Loucy (cell line): Measurements from ENCODE around the gene FBN1.

ENCODE experiments used
- H2AFZ ChIP-seq: fragments of 200-600 bp; sonication (generic); 2 replicates; pipeline ENCODE4 v1.6.0; 2016; ENCODE audit warnings: antibody characterized with exemption, mild to moderate bottlenecking, low read length, moderate library complexity
- H3F3A ChIP-seq: fragments of 200-600 bp; 2 replicates; pipeline ENCODE4 v1.6.0; 2016; ENCODE audit warnings: antibody characterized with exemption, low read depth, mild to moderate bottlenecking
- H3K27me3 ChIP-seq: fragments of 200-600 bp; sonication (generic); 2 replicates; pipeline ENCODE4 v1.6.1; 2014; ENCODE audit warnings: low read length, mild to moderate bottlenecking; ENCODE audit not compliant: insufficient read depth, poor library complexity, severe bottlenecking
- H3K36me3 ChIP-seq: fragments of 200-600 bp; sonication (generic); 2 replicates; pipeline ENCODE4 v1.6.1; 2016; ENCODE audit warnings: low read length; ENCODE audit not compliant: insufficient read depth
- H3K4me1 ChIP-seq: fragments of 200-600 bp; sonication (generic); 2 replicates; pipeline ENCODE4 v1.5.1; 2014; ENCODE audit warnings: low read length, mild to moderate bottlenecking; ENCODE audit not compliant: insufficient read depth, poor library complexity, severe bottlenecking
- H3K4me2 ChIP-seq: fragments of 200-600 bp; sonication (generic); 2 replicates; pipeline ENCODE4 v1.6.0; 2014; ENCODE audit warnings: antibody characterized with exemption, low read length, low read depth, mild to moderate bottlenecking; ENCODE audit not compliant: poor library complexity, severe bottlenecking
- H3K4me3 ChIP-seq: fragments of 200-600 bp; sonication (generic); 2 replicates; pipeline ENCODE4 v1.5.1; 2014; ENCODE audit warnings: low read length, mild to moderate bottlenecking, mixed read lengths; ENCODE audit not compliant: poor library complexity, severe bottlenecking
- H3K79me2 ChIP-seq: fragments of 200-600 bp; sonication (generic); 2 replicates; pipeline ENCODE4 v1.6.1; 2014; ENCODE audit warnings: low read length; ENCODE audit not compliant: insufficient read depth
- H3K9ac ChIP-seq: fragments of 200-600 bp; sonication (generic); 2 replicates; pipeline ENCODE4 v1.6.0; 2014; ENCODE audit warnings: mild to moderate bottlenecking, low read depth, low read length, moderate library complexity; ENCODE audit not compliant: poor library complexity, severe bottlenecking
- H3K9me2 ChIP-seq: fragments of 200-600 bp; sonication (generic); replicated peaks from 2 replicates; pipeline ENCODE4 v1.6.1; 2016; ENCODE audit warnings: low read depth, low read length, mixed read lengths
- H3K9me3 ChIP-seq: fragments of 200-600 bp; sonication (generic); 2 replicates; pipeline ENCODE4 v1.6.1; 2014; ENCODE audit warnings: mild to moderate bottlenecking, antibody characterized with exemption, low read length, low read depth; ENCODE audit not compliant: insufficient read depth
- H4K20me1 ChIP-seq: fragments of 200-600 bp; sonication (generic); 2 replicates; pipeline ENCODE4 v1.6.0; 2014; ENCODE audit warnings: antibody characterized with exemption, low read length, mild to moderate bottlenecking; ENCODE audit not compliant: insufficient read depth, poor library complexity, severe bottlenecking
- CTCF ChIP-seq: fragments of 200-600 bp; sonication (generic); conservative IDR thresholded peaks from 2 replicates; pipeline ENCODE4 v1.5.1; 2014; ENCODE audit warnings: mild to moderate bottlenecking, antibody characterized with exemption, low read length
- EZH2phosphoT487 ChIP-seq: fragments of 200-600 bp; IDR thresholded peaks from 2 replicates; pipeline ENCODE4 v1.6.1; 2018; ENCODE audit warnings: antibody characterized with exemption, mild to moderate bottlenecking, moderate library complexity, borderline replicate concordance

The FBN1 gene

GRCh38 chr15:48479751-48480150, 165.8 kb downstream of the FBN1 start:
- no peaks in the 10 kb centered on the region for H3K9me2 ChIP-seq
- H3K27me3 ChIP-seq: no peaks in the 10 kb centered on the region
- no peak overlapping the region for H3K9ac ChIP-seq
- no peak overlapping the region for H3K4me3 ChIP-seq
- no peaks in the 10 kb centered on the region for H3K4me1 ChIP-seq
- H3K4me2 ChIP-seq: no peak overlapping the region
- TF ChIP-seq EZH2phosphoT487 (no peak), CTCF (no peak)
- H4K20me1 ChIP-seq: no peaks in the 10 kb centered on the region
- H3K9me3 ChIP-seq: no peaks in the 10 kb centered on the region
- no peaks in the 10 kb centered on the region for H3K79me2 ChIP-seq
- H3K36me3 ChIP-seq: no peaks in the 10 kb centered on the region
- H2AFZ ChIP-seq: no peak overlapping the region
- no peaks in the 10 kb centered on the region for H3F3A ChIP-seq

- no peak overlapping the region for H3K9ac ChIP-seq
- no peaks in the 10 kb centered on the region for H3K79me2 ChIP-seq
- H3K4me3 ChIP-seq: no peak overlapping the region
- H3F3A ChIP-seq: no peaks in the 10 kb centered on the region
- no peak overlapping the region for H2AFZ ChIP-seq
- no peaks in the 10 kb centered on the region for H3K9me2 ChIP-seq
- no peak for TF ChIP-seq EZH2phosphoT487
- no peaks in the 10 kb centered on the region for H3K27me3 ChIP-seq
- no peaks in the 10 kb centered on the region for H4K20me1 ChIP-seq
- H3K36me3 ChIP-seq: no peaks in the 10 kb centered on the region
- H3K4me2 ChIP-seq: no peak overlapping the region
- H3K9me3 ChIP-seq: no peaks in the 10 kb centered on the region
- no peaks in the 10 kb centered on the region for H3K4me1 ChIP-seq
Measured at GRCh38 chr15:48478581-48478980, 166.9 kb downstream of the FBN1 start.

GRCh38 chr15:48477795-48478360, 167.6 kb downstream of the FBN1 start:
- H3K36me3 ChIP-seq: no peaks in the 10 kb centered on the region
- no peak overlapping the region for H3K4me3 ChIP-seq
- no peaks in the 10 kb centered on the region for H4K20me1 ChIP-seq
- H3K4me1 ChIP-seq: no peaks in the 10 kb centered on the region
- TF ChIP-seq CTCF (no peak), EZH2phosphoT487 (no peak)
- H3F3A ChIP-seq: no peaks in the 10 kb centered on the region
- H3K27me3 ChIP-seq: no peaks in the 10 kb centered on the region
- no peak overlapping the region for H3K4me2 ChIP-seq
- H3K9me2 ChIP-seq: no peaks in the 10 kb centered on the region
- no peaks in the 10 kb centered on the region for H3K9me3 ChIP-seq
- H3K9ac ChIP-seq: no peak overlapping the region
- H2AFZ ChIP-seq: no peak overlapping the region
- no peaks in the 10 kb centered on the region for H3K79me2 ChIP-seq
